Body of pancreas (tissue), 4 donors: ENCODE data around the gene MIOX. TPM values are rescaled to one million over a fixed set of nuclear protein-coding genes. Genes with fewer than 3 reads are reported as not detected.

Experiments used
- ATAC-seq: fragments of 150-250 bp; one replicate; pipeline ENCODE4 v1.9.1; 2016
- DNase-seq, 4 donors: peaks; one replicate each; pipeline ENCODE4 v3.0.0-alpha.2; 2019
- H3K27ac ChIP-seq, 4 donors: fragments of 200-600 bp; sonication (generic); 1 replicate in 3 of 4; 2 replicates in 1 of 4; pipeline versions ENCODE4 v1.5.1 to v1.6.1; 2016 to 2019; ENCODE audit warnings: mild to moderate bottlenecking in 1 of 4, mixed read lengths in 1 of 4, moderate library complexity in 1 of 4
- H3K27me3 ChIP-seq, 2 donors: fragments of 200-600 bp; sonication (generic); one replicate each; pipeline ENCODE4 v1.6.0; 2016; ENCODE audit warnings: mild to moderate bottlenecking in 1 of 2
- H3K36me3 ChIP-seq, 2 donors: fragments of 200-600 bp; sonication (generic); replicated peaks in 1 of 2; 2 replicates each; pipeline ENCODE4 v1.5.1; 2016; ENCODE audit warnings: low read depth in 2 of 2; ENCODE audit not compliant: insufficient read depth in 1 of 2
- H3K4me1 ChIP-seq: fragments of 200-600 bp; sonication (generic); one replicate; pipeline ENCODE4 v1.6.0; 2016
- H3K4me3 ChIP-seq, 2 donors: fragments of 200-600 bp; sonication (generic); 1 replicate in 1 of 2; 2 replicates in 1 of 2; pipeline ENCODE4 v1.5.1; 2016 to 2019
- H3K9me3 ChIP-seq, 3 donors: fragments of 200-600 bp; sonication (generic); 1 replicate in 2 of 3; 2 replicates in 1 of 3; pipeline ENCODE4 v1.5.1; 2016
- CTCF ChIP-seq, 7 experiments: fragments of 450-650 bp in 4 of 7; fragments of 200-600 bp in 3 of 7; sonication (generic) in 3 of 7; IDR thresholded peaks; one replicate each; pipeline ENCODE4 v1.5.1; 2016 to 2019; ENCODE audit warnings: antibody characterized with exemption in 7 of 7
- POLR2A ChIP-seq, 3 donors: fragments of 450-650 bp; IDR thresholded peaks; one replicate each; pipeline ENCODE4 v1.6.1; 2016; ENCODE audit warnings: antibody characterized with exemption in 3 of 3, mild to moderate bottlenecking in 2 of 3
- WGBS, 2 donors: methylation state at CpG; one replicate each; pipeline ENCODE4 v1.1.5; 2017; 5-methylcytosine and 5-hydroxymethylcytosine counted together
- intact Hi-C: fragments of 100-400 bp; cut with DNase I; formaldehyde crosslinking; loops from one replicate; pipeline ENCODE4 v1.15.1; 2023
- total RNA-seq, 2 donors: library from RNA; depleted of rRNA; stranded (reverse); fragments of >200 nt; gene quantifications; one replicate each; pipeline ENCODE4 v1.1.0, GENCODE V29; 2016

Gene MIOX
- total RNA-seq, 2 donors from 2014 or later = not detected

- WGBS, 2 donors = 65 to 75% methylated on average over 11 of the region's 11 CpGs
- intact Hi-C loops = no loop called here
Measured at GRCh38 chr22:50479721-50480120, 6.9 kb upstream of the MIOX start.

DNA sequence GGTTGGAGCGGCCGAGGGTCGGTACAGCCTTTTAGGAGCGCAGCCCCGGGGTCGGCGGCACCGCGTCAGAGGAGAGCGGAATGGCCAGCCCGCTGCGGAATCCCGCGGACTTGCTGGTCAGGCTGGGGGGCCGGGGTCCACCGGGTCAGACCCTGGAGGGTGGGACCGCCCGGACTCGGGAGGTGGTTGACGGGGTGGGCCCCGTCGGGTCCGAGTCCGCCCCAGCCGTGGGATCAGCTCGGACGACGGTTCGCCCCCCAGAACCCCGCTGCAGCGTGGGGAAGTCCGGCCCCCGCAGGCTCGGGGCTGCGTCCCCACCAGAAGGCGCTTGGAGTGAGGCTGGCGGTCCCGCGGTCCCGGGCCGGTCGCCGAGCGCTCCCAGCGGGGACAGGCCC is 5.6 kb upstream of the MIOX start:
- Histone ChIP-seq H3K9me3 (no peaks in the 10 kb centered on the region), H3K36me3 (no peaks in the 10 kb centered on the region), H3K27me3 (no peaks in the 10 kb centered on the region), H3K4me1 (peaks cover 51% of the 10 kb centered on the region), H3K27ac (peak overlapping the region; percentile 80 to 91 (median 83)), H3K4me3 (peak overlapping the region; percentile 22 to 39)
- ATAC-seq (no peak), DNase-seq (no peak)
- WGBS, 2 donors = 12% methylated on average over 17 to 34 of the region's 45 CpGs
- intact Hi-C loops = no loop called here
- TF ChIP-seq POLR2A (IDR thresholded peaks at IDR 0.05) = no peak
- no peak for TF ChIP-seq CTCF (IDR thresholded peaks at IDR 0.05)

More at GRCh38 chr22:50479721-50480120, 6.9 kb upstream of the MIOX start:
- TF ChIP-seq POLR2A (IDR thresholded peaks at IDR 0.05) (no peak), CTCF (IDR thresholded peaks at IDR 0.05) (no peak)
- no peaks in the 10 kb centered on the region for H3K9me3 ChIP-seq
- no peaks in the 10 kb centered on the region for H3K27me3 ChIP-seq
- no peak overlapping the region for H3K4me3 ChIP-seq
- H3K4me1 ChIP-seq = peaks cover 43% of the 10 kb centered on the region
- H3K27ac ChIP-seq = no peak overlapping the region
- no peak for ATAC-seq
- DNase-seq = no peak
- H3K36me3 ChIP-seq = no peaks in the 10 kb centered on the region

DNA sequence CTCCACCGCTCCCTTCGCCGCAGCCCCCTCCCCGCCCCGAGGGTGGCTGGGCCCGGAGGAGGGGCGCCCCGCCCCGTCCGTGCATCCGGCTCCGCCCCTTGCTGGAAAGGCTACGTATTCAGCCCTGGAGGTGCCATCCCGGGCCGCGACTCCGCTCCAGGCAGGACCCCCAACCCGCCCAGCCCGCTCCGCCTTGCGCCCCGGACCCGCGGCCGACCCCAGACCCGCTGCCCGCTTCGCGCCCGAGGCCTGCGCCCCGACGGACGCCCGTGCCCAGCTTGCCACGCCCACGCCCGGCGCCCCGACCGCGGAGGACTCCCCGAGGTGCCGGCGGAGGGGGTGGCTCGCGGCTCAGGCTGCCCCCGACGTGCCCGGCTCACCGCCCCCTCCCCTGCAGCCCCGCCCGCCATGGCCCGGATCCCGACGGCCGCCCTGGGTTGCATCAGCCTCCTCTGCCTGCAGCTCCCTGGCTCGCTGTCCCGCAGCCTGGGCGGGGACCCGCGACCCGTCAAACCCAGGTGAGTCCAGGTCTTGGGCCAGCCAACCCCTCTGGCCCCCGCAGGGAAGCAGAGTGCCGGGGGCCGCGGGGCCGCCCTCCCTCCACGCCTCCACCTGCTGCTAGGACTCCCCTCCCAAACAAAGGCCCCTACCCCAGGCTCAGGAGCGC is 5.1 kb upstream of the MIOX start, which contains the start of gene ADM2:
ADM2 (plus strand) TSS at position 104 of the 667 bp plus-strand sequence; CDS start at position 409, 305 bp downstream.
- 3 to 8% methylated on average over 4 to 21 of the region's 70 CpGs for WGBS, 2 donors
- Histone ChIP-seq H3K9me3 (no peaks in the 10 kb centered on the region), H3K4me3 (peak within 1 kb of the TSS; percentile 22 to 39), H3K27ac (peak within 1 kb of the TSS; percentile 80 to 91 (median 83)), H3K27me3 (no peaks in the 10 kb centered on the region), H3K36me3 (no peaks in the 10 kb centered on the region), H3K4me1 (peaks cover 56% of the 10 kb centered on the region)
- peak in 3 of 4 donors; percentile 59 to 77 (median 73) for DNase-seq
- intact Hi-C loops = no loop called here
- peak in 2 of 3 donors; percentile 4 to 33 for TF ChIP-seq POLR2A (IDR thresholded peaks at IDR 0.05)
- no peak for TF ChIP-seq CTCF (IDR thresholded peaks at IDR 0.05)
- peak; percentile 22 for ATAC-seq

- DNase-seq (peak in 2 of 4 donors; percentile 60 to 65), ATAC-seq (no peak)
- Histone ChIP-seq H3K4me3 (peak overlapping the region; percentile 22 to 39), H3K27me3 (no peaks in the 10 kb centered on the region), H3K27ac (peak overlapping the region; percentile 80 to 91 (median 83)), H3K9me3 (no peaks in the 10 kb centered on the region), H3K36me3 (no peaks in the 10 kb centered on the region), H3K4me1 (peaks cover 56% of the 10 kb centered on the region)
- WGBS, 2 donors = 44 to 45% methylated on average over 7 to 24 of the region's 35 CpGs
- TF ChIP-seq CTCF (IDR thresholded peaks at IDR 0.05) = no peak
- no peak for TF ChIP-seq POLR2A (IDR thresholded peaks at IDR 0.05)
- intact Hi-C loops = no loop called here
Measured at GRCh38 chr22:50482107-50483074, 4.3 kb upstream of the MIOX start.
